Measurements from ENCODE around the gene LGI1.

LGI1 gene

DNA sequence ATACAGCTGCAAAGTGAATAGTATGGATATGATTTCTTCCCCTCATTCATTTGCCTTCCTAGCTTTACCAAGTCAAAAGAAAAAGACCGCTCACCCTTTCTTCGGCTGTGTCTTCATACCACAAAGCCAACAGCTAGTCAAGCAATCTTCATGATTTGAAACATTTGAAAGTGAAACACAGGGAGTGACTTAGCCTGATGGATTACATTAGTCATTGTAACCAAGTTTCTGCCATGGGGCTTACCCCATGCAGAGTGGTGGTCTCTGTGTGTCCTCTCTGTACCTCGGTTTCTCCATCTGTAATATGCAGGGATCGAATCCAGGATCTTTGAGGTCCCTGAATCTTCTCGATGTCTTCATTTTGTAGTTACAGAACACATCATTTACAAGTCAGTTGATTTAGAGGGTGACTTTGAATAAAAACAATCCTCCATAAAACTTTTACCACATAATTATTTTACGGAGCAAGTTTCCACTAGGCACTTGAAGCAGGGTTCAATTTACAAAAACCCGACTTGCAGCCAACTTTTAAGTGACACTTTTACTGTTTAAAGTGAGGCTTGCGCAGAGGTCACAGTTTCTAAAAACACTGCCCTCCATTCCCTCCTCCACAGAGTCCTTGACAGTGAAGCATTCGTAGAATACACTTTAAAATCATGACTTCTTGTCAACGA, 2.2 kb upstream of the LGI1 start:
- no peak for DNase-seq

DNA sequence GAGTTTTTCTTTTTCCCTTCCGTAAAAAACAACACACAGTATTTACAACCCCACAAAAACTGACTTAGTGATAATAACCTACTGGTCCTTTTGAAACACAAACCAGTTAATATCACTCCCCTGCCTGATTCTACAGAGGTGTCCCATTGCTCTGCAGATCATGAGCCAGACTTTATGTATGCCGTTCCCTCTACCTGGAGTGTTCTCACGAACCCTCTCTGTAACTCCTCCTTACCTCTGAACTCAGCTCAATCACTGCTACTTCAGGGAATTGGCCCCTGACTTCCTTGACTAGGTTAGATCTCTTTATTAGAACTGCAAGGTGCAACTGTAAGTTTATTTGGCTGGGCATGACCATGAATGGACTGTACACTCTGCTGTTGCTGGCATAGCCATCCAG, 1.6 kb upstream of the LGI1 start:
- no peak for DNase-seq

DNA sequence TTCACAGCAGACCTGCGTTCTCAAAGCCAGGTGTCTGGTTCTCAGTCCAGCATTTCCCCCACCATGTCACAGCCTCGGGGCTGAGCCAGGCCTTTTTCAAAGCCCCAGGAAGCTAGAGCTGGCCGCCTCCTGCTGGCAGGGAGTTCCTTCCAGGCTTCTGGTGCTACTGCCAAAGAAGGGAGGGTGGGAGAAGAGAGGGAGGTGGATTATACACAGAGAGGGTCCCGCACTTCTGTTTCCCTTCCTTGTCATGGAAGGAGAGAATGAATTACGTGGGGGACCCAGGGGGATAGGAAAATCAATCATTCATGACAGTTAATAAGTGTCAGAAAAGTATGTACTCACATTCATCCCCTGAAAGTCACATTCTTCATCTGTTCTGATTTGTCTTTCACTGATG, 600 bp upstream of the LGI1 start:
- no peak for DNase-seq

DNA sequence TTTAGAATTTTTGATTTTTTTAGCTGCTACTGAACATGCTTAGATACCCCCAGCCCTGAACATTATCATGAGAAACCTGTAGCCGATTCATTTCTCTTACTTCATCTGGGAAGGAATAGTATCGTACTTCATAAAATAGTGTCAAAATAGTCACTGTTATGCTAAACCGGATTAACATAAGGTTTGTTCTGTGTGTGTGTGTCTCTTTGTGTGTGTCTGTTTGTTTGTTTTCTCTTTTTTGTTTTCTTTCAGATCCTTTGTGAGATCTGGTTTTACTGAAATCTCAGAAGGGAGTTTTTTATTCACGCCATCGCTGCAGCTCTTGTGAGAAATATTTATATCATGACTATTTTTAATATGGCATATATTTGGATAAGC, 761 bp downstream of the LGI1 start:
- no peak for DNase-seq

DNA sequence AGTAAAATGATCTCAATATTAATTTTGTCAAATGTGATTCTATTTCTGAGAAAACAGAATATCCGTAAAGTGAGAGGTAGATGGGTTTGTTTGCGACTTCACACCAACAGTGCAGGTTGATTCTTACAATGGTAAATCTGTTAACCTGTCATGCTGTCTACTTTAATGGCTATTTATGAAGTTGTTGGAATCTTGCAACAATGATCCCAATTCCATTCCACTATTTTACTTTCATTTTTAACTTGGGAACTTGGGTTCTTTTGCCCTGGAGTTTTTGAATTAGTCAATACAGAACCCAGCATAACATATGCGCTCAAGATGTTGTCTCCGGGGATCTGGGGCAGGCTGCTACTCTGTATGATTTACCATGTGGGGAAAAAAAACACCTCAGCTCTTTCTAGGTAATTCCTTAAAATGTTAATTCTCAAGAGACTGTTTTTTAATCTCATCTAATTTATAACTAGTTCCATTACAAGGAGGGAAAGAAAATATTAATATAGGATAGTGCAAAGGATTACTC, 1.2 kb downstream of the LGI1 start:
- no peak for DNase-seq

DNA sequence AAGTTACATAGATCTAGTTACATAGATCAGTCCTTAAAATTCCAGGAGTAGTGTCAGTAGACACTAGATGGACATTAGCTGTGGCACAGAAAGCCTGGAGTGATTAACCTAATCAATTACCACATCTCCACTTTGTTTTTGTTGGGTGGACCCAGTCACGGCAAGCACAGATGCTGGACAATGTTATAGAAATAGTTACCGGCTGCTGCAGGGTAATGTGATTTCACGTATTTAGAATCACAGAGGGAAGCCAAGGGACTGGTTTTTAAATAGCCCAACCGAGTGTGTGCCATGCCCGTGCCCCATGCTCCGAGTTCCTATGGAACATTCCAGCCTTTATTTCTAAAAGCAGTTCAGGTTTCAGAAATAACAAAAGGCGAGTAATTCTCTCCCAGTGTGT, 2.8 kb downstream of the LGI1 start:
- no peak for DNase-seq

DNA sequence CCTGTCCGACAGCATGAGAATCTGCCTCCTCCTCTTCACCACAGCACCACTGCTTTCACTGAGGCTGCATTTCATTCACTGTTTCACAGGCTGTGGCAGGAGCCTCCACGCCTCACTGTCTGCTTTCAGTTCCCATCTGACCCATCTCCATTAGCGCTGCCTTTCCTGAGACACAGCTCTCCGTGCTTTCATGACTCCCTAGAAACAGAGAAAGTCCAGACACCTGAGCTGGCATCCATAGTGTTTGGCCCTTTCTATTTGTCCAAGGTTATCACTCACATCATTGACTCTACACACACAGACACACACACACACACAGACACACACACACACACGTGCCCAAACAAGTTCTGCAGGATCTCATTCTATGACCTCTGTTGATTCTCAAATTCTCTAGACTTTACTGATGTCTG, 5.2 kb downstream of the LGI1 start:
- no peak for DNase-seq

DNA sequence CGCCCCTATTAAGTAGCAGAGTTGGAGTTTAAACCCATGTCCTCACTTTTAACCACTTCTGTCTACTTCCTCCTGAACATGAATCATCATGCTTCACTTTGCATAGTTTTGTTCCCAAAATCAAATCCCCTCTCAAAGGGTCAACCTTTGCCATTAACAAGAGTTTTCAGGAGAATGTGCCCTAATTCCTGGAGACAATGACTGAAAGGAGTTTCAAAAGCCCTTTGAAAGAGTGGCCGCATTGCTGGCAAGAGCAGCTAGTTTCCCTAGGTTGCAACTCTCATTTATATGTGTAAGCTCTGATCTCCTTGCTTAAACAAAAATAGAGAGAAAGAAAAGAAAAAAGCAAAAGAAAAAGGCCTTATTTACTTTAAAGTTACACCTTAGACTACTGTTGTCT, 9.2 kb downstream of the LGI1 start:
- no peak for DNase-seq

DNA sequence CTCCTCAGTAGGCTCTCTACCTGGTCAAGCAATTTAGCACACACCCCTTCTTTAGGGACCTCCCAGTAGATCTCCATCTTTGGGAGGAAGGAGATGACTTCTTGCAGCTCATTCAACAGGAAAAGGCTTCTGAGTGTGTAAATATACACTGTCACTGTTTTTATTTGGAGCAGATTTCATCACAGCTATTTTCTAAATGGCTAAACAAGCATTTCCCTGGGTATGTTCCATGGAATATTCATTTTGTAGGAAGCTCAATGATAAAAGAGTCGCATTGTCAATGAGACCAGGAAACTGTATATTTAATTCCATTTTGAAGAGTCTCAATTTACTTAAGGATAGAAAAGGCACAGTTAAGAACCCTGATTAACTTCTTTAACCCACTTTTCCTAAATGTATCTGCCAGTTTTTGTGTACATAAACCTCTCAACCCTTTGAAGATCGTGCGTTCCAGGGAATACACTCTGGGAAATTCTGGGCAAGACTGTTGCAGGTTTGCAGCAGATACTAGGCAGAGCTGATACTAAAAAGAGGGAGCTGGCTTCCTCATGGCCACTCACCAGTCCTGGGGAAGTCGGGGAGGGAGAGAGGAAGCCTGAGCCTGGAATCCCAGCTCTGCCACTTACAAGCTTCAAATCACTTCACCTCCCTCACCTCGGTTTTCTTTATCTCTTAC, 10.1 kb downstream of the LGI1 start:
- no peak for DNase-seq

DNA sequence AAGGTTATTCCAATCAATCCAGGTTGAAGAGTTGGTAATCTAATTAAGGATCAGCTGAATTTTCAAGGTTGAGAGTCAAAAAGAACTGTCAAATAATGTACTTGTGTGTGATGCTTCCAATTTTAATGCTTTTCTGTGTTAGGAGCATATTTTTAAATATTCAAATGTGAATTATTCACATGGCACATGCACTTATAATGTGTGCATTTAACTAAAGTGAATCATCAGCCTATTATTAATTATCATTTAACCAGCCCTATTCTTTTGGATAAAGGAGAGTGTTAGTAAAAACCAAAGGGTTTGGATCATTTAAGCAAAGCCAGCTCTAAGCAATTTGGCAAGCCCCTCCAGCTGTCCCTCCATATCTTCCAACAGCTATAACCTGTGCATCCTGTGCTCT, 11.2 kb downstream of the LGI1 start:
- no peak for DNase-seq

DNA sequence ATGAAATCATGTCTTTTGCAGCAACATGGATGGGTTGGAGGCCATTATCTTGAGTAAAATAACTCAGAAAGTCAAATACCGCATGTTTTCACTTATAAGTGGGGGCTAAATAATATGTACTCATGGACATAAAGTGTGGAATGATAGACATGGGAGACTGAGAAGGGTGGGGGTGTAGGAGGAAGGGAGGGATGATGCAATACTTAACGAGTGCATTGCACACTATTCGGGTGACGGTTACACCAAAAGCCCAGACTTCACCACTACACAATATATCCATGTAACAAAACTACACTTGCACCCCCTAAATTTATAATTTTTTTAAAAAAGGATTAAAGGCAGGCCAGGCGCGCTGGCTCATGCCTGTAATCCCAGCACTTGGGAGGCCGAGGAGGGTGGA, 13.6 kb downstream of the LGI1 start:
- no peak for DNase-seq

DNA sequence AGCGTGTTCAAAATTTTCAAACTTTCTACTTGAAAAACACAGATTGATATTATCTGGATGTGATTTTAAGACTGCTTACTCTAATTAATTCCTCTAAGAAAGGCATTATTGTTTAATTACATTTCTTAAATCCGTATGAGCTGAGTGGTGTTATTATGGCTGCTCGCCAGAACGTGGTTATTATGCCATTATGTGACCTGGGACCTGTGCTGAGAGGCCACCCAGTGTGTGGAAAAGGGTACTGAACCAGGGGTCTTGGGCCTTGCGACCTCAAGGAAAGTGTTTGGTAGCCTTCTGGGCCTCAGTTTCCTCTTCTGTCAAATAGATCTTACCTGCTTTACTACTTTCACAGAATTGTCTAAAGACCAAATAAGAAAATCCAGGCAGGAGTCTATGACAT, 15.4 kb downstream of the LGI1 start:
- DNase-seq: no peak

DNA sequence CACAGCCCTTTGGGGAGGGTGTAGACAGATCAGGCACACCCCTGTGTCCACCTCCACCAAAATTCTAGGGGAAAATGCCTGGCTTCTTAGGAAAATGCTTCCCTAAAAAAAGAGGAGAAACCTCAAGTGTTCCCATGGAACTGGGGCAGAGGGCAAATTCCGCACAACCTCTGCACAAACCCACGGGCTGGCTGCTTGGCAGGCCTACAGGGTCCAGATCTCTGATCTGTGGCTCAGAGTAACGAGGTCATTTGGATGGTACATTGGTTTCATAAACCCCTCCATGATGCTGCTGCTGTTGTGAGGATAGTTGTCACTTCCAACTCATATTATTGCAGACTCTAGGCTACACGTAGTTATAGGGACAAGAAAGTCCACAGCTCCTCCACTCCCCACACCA, 16.0 kb downstream of the LGI1 start:
- no peak for DNase-seq

DNA sequence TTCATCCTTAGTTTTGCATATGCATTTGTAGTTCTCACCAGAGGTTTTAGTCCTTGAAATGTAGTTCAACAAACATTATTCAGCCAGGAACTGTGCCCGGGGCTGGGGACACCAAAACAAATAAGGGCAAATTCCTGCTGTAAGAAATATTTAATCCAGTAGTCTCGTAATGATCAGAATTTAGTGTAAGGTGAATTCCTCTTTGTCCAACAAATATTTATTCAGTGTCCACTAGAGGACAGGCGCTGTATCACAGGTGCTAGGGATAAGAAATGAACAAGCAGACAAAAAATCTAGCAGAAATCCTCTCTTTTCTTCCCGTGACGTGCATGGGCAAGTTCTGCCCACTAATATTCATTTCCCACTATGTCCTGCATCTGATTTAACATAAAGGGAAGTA, 17.6 kb downstream of the LGI1 start:
- no peak for DNase-seq

DNA sequence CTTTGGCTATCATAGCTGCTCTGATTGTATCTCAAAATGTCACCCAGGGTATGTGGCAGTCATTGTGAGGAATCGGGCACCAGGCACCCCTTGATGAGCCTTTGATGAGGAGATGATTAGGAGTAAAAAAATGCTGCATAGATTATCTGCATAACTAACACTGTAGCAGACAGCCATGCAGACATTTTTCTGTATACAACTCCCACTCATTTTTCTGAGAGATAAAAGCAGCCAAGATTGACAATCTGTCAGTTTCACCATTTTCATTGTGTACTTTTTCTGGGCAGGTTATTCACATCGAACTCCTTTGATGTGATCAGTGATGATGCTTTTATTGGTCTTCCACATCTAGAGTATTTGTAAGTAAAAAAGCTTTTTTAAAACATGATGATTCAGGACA, 19.4 kb downstream of the LGI1 start:
- no peak for DNase-seq

DNA sequence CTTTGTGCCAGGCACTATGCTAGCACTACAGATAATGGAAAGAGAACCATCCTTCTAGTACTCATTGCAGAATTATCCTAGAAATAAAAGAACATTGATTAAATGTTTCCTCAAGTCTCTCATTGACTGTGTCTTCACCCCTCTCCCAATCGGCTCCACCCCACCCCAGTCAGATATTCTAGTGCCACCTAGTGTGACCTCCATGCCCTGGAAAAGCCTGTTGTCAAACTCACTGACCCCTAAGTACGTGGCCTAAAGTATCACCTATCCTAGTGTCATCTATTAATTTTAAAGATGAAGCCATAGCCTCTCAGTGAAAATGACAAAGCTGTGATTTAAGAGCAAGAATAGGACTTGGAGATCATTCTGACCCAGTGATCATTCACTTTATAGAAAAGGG, 26.3 kb downstream of the LGI1 start:
- no peak for DNase-seq

DNA sequence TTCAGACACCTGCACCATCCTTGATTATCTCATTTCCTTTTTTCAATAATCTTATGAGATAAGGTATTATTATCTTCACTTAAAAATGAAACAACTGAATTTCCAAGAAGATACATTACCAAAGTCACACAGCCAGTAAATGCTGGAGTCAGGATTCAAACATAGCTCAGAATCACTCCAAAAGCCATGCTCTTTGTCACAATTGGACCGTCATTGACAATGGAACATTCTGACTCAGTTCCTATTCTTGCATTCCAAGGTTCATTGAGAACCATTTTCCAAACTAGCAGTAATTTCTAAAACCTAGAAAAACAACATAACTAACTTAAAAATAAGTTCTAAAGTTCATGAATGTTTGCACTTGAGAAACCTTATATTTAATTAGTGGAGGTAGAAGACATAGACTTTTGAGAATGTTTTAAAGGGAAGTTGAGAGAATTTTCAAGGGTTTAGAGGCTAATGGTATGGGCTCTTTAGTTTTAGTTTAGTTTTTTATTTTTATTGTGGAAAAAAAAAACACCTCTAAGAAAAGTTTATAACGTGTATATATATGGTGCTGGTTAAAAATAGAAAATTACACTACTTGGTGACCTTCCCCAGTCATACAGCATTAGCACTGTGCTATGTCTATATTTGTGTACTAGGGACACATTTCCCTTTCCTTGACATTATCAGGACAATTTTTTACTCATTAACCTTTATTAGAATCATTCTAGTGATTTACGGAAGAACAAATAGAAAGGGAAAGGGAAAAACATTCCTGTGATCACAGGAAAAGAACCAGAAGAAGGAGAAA, 30.9 kb downstream of the LGI1 start:
- DNase-seq: no peak

DNA sequence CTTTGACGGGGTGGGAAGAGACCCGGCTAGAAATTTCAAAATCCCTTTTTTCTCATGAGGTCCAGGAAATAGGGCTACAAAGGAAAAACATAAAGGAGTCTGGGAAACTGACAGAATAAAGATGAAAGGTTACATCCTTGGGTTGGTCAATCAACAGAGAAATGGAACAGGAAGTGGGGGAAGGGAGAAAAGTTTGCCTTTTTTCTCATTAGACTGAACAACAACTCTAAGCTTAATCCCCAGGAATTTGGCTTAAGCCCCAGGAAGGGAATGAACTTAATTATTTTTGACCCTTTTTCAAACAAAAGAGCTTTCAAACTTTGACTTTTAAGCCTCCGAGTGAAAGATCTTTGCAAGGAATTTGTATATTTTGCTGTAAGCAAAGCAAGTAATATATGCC, 32.7 kb downstream of the LGI1 start:
- DNase-seq: no peak

DNA sequence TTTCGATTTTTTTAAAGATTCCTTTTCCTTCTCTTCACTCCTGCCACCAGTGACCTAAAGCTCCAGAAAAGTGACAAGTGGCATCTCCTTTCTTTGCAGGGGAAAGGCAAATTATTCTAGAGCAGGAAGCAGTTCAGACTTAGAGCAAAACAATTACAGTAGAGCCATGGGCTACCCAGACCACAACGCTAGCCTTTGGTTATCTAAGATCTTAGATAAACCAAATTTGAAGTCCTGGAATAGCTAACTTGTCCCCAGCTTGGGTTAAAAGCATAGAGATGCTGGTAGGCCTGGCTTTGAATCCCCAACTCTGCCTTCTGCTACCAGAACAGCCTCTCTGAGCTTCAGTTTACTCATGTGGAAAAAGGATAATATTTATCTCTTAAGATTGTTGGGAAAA, 38.4 kb downstream of the LGI1 start:
- no peak for DNase-seq

DNA sequence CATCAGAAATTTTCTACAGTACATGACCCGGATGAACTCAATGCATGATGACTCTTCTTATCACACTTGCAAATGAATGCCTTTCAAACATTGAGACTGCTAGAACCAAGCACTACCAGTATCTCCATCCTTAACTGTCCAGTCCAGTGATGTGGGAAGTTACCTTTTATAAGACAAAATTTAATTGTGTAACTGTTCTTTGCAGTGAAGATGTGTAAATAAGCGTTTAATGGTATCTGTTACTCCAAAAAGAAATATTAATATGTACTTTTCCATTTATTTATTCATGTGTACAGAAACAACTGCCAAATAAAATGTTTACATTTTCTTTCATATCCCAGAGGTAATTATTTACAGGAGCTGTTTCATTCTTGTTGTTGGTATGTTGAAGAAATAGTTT, 40.1 kb downstream of the LGI1 start:
- no peak for DNase-seq

DNA sequence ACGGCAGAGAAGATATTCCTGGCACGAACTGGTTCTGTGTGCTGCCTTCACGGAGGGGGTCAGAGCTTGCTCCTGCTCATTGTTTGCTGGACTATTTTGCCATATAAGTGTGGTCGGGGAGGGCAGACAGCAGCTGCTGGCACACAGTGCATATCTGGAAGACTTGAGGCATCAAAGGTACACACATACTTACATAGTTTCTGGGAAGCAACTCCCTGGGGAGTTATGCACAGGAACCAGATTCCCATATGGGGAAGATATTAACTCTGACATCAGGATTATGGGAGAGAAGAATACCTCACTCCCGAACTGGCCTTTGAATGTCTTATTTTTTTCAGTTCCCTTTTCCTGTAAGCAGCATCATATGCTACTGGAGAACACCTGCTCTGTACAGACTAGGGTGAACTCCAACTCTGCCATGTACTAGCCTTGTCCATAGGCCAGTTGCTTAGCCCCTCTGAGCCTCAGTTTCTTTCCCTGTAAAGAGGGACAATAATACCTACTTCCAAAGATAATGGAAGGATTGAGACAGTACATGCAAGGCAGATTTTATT, 41.5 kb downstream of the LGI1 start:
- no peak for DNase-seq

DNA sequence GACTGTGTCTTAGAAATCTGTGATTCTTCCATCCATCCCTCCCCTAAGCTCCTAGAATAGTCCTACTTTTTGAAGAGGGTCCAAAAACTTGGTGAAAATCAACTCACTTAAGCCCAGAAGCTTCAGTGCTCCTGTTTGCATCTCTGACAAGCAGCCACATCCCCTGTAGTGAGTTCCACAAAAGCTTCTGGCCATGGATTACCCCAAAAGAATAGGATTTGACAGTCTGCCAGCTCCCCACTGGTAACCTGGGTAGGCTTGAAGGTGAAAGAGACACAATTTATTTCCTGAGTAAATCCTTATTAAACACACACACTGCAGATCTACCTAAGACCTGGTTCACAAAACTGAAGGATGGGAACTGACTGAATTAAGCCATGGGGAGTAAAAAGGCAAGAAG, 46.5 kb downstream of the LGI1 start:
- DNase-seq: no peak

DNA sequence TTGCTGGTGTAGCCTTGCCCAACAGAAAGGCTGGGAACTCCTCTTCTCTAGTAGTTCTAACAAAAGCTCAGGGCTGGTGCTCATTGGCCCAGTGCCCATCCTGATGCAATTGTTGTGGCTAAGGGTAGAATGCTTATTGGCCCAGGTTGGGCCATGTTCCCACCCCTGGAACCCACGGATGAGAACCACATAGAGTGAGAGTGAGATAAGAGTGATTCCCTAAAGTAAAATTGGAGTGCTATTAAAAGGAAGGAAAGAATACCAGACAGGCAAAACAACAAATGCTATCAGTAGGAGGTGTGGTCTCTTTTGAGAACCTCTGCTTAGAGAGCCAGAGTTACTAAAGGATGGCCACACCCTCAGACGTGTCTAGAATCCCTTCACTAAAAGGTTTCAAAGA, 49.2 kb downstream of the LGI1 start:
- no peak for DNase-seq

DNA sequence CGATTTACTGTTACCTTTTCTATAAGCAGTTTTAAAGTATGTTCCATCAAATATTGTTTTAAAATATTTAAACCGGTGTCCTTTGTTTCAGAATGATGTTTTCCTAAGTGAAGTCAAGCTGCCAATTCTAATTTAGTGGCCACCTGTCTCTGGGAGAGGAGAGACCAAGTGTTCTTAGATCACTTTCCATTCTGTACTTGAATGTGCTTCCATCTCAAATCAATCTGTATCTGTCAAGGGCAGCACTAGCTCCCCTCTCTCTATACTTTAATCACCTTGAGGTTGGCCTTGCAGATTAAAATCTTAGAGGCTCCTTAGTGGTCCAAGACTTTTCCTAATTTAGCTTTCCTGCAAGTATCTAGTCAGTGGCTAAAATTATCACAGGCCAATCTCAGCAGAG, 49.6 kb downstream of the LGI1 start:
- DNase-seq: no peak
